ENCODE measurements around the gene TRIM75. TPM values are rescaled to one million over a fixed set of nuclear protein-coding genes. Genes with fewer than 3 reads are reported as not detected.
"Not testable (repeated sequence)": the region's sequence is repeated elsewhere in the genome, so short reads cannot be mapped to it uniquely, and the experiment has no call there.

The TRIM75 gene
- total RNA-seq, 2 experiments from 2014 or later = not detected

- intact Hi-C loops (cut with micrococcal nuclease) = no loop called here
- no peak overlapping the region for H3K27ac Mint-ChIP-seq
- TF ChIP-seq CTCF (IDR thresholded peaks at IDR 0.05) = no peak
- H3K4me3 Mint-ChIP-seq = no peak overlapping the region
- no peaks in the 10 kb centered on the region for H3K4me1 Mint-ChIP-seq (ENCODE audit: low read depth)
- ATAC-seq (no peak), DNase-seq (no peak)
- no peaks in the 10 kb centered on the region for H3K27me3 Mint-ChIP-seq
- POLR2A ChIA-PET = no interaction called here
- no peaks in the 10 kb centered on the region for H3K9me3 Mint-ChIP-seq
- CTCF ChIA-PET = no interaction called here
- H3K36me3 Mint-ChIP-seq (ENCODE audit: low read depth) = peaks cover 22% of the 10 kb centered on the region
Measured at GRCh38 chr4:165077034-165077578, 23.4 kb downstream of the TRIM75 start.

- no peak for ATAC-seq
- H3K4me1 Mint-ChIP-seq (ENCODE audit: low read depth) = no peaks in the 10 kb centered on the region
- DNase-seq = no peak
- no peaks in the 10 kb centered on the region for H3K9me3 Mint-ChIP-seq
- H3K27ac Mint-ChIP-seq = no peak overlapping the region
- H3K4me3 Mint-ChIP-seq = no peak overlapping the region
- TF ChIP-seq CTCF (IDR thresholded peaks at IDR 0.05) = no peak
- peaks cover 20% of the 10 kb centered on the region for H3K36me3 Mint-ChIP-seq (ENCODE audit: low read depth)
- ChIA-PET CTCF (no interaction called here), POLR2A (no interaction called here)
- H3K27me3 Mint-ChIP-seq = no peaks in the 10 kb centered on the region
- intact Hi-C loops (cut with micrococcal nuclease) = no loop called here
Measured at GRCh38 chr4:165079476-165079875, 25.8 kb downstream of the TRIM75 start.

- CTCF ChIA-PET = interaction anchor here (1.5 kb wide), 1 partner anchor 13 kb away, joined by 5 read pairs; no protein-coding TSS in a partner anchor
- DNase-seq, ATAC-seq: not testable (repeated sequence)
Measured at GRCh38 chr4:165084787-165085186, 31.1 kb downstream of the TRIM75 start.

GRCh38 chr4:165085946-165086345 is 32.3 kb downstream of the TRIM75 start:
- TF ChIP-seq CTCF (IDR thresholded peaks at IDR 0.05) = no peak
- Mint-ChIP-seq H3K27me3 (no peaks in the 10 kb centered on the region), H3K27ac (no peak overlapping the region), H3K4me3 (no peak overlapping the region), H3K9me3 (no peaks in the 10 kb centered on the region), H3K4me1 (ENCODE audit: low read depth) (no peaks in the 10 kb centered on the region), H3K36me3 (ENCODE audit: low read depth) (peaks cover 25% of the 10 kb centered on the region)
- DNase-seq (no peak), ATAC-seq (no peak)
- intact Hi-C loops (cut with micrococcal nuclease) = no loop called here
- CTCF ChIA-PET = interaction anchor here (1.5 kb wide), 1 partner anchor 11 kb away, joined by 5 read pairs; no protein-coding TSS in a partner anchor
- POLR2A ChIA-PET = no interaction called here

More at GRCh38 chr4:165084787-165085186, 31.1 kb downstream of the TRIM75 start:
- H3K4me3 Mint-ChIP-seq; H3K27ac Mint-ChIP-seq; H3K27me3 Mint-ChIP-seq; H3K4me1 Mint-ChIP-seq (ENCODE audit: low read depth); intact Hi-C loops (cut with micrococcal nuclease); POLR2A ChIA-PET; H3K9me3 Mint-ChIP-seq: not testable (repeated sequence)
- peaks cover 26% of the 10 kb centered on the region for H3K36me3 Mint-ChIP-seq (ENCODE audit: low read depth)

- H3K4me1 Mint-ChIP-seq (ENCODE audit: low read depth) = no peaks in the 10 kb centered on the region
- ChIA-PET POLR2A (no interaction called here), CTCF (no interaction called here)
- H3K4me3 Mint-ChIP-seq = no peak overlapping the region
- no peaks in the 10 kb centered on the region for H3K27me3 Mint-ChIP-seq
- no peak for TF ChIP-seq CTCF (IDR thresholded peaks at IDR 0.05)
- intact Hi-C loops (cut with micrococcal nuclease) = no loop called here
- H3K27ac Mint-ChIP-seq = no peak overlapping the region
- no peaks in the 10 kb centered on the region for H3K9me3 Mint-ChIP-seq
- peaks cover 25% of the 10 kb centered on the region for H3K36me3 Mint-ChIP-seq (ENCODE audit: low read depth)
- DNase-seq = no peak
- ATAC-seq = no peak
Measured at GRCh38 chr4:165088366-165088765, 34.7 kb downstream of the TRIM75 start.

GRCh38 chr4:165092187-165092586 is 38.5 kb downstream of the TRIM75 start:
- CTCF ChIA-PET; DNase-seq; H3K36me3 Mint-ChIP-seq (ENCODE audit: low read depth); H3K4me3 Mint-ChIP-seq; intact Hi-C loops (cut with micrococcal nuclease); H3K27me3 Mint-ChIP-seq; H3K4me1 Mint-ChIP-seq (ENCODE audit: low read depth); ATAC-seq; POLR2A ChIA-PET; H3K9me3 Mint-ChIP-seq; H3K27ac Mint-ChIP-seq: not testable (repeated sequence)
